Memory B cell (primary cell): ENCODE measurements around the gene LHPP.

ENCODE experiments used
- ATAC-seq: fragments of 150-1000 bp; cut with Tn5 transposase; 2 replicates; pipeline ENCODE4 v1.10.0; 2021; ENCODE audit warnings: low read depth, mild to moderate bottlenecking, moderate library complexity
- DNase-seq, 2 donors: peaks; one replicate each; pipeline ENCODE4 v3.0.0; 2022; ENCODE audit warnings: low spot score in 2 of 2
- H3K27ac Mint-ChIP-seq: one replicate; pipeline ENCODE4 v1.8.0; 2022; ENCODE audit warnings: mild to moderate bottlenecking, moderate library complexity, mixed read lengths
- H3K27me3 Mint-ChIP-seq: one replicate; pipeline ENCODE4 v1.8.0; 2022; ENCODE audit warnings: mixed read lengths
- H3K36me3 Mint-ChIP-seq: one replicate; pipeline ENCODE4 v1.8.0; 2022; ENCODE audit warnings: mild to moderate bottlenecking, mixed read lengths
- H3K4me1 Mint-ChIP-seq: one replicate; pipeline ENCODE4 v1.8.0; 2022; ENCODE audit warnings: mixed read lengths
- H3K4me3 Mint-ChIP-seq: one replicate; pipeline ENCODE4 v1.8.0; 2022; ENCODE audit warnings: mild to moderate bottlenecking, moderate library complexity, mixed read lengths
- H3K9me3 Mint-ChIP-seq: one replicate; pipeline ENCODE4 v1.8.0; 2022; ENCODE audit warnings: mixed read lengths

LHPP gene

GRCh38 chr10:124461642-124462347, at the start of gene LHPP:
TSS of gene LHPP (plus strand) at chr10:124461823. CDS start at chr10:124461863, 40 bp downstream.
- Mint-ChIP-seq H3K27me3 (no peaks in the 10 kb centered on the region), H3K4me3 (peak within 1 kb of the TSS; percentile 91), H3K36me3 (no peaks in the 10 kb centered on the region), H3K27ac (peak within 1 kb of the TSS; percentile 26), H3K9me3 (no peaks in the 10 kb centered on the region), H3K4me1 (peaks cover 22% of the 10 kb centered on the region)
- ATAC-seq (peak; percentile 93), DNase-seq (peak; percentile 82 to 93)

GRCh38 chr10:124414076-124414475, 47.5 kb upstream of the LHPP start:
- no peaks in the 10 kb centered on the region for H3K27me3 Mint-ChIP-seq
- ATAC-seq (no peak), DNase-seq (no peak)
- no peak overlapping the region for H3K27ac Mint-ChIP-seq
- H3K4me3 Mint-ChIP-seq, result no peak overlapping the region
- H3K9me3 Mint-ChIP-seq, result no peaks in the 10 kb centered on the region
- peaks cover 2% of the 10 kb centered on the region for H3K4me1 Mint-ChIP-seq
- peaks cover 12% of the 10 kb centered on the region for H3K36me3 Mint-ChIP-seq

GRCh38 chr10:124415210-124415609, 46.4 kb upstream of the LHPP start:
- Mint-ChIP-seq H3K4me1 (peaks cover 4% of the 10 kb centered on the region), H3K9me3 (no peaks in the 10 kb centered on the region), H3K27ac (no peak overlapping the region), H3K36me3 (peaks cover 7% of the 10 kb centered on the region), H3K4me3 (no peak overlapping the region), H3K27me3 (peaks cover 2% of the 10 kb centered on the region)
- no peak for DNase-seq
- no peak for ATAC-seq

GRCh38 chr10:124416733-124417132, 44.9 kb upstream of the LHPP start:
- H3K36me3 Mint-ChIP-seq, result peaks cover 3% of the 10 kb centered on the region
- peak overlapping the region; percentile 27 for H3K4me3 Mint-ChIP-seq
- DNase-seq, result no peak
- no peak for ATAC-seq
- H3K4me1 Mint-ChIP-seq, result peaks cover 4% of the 10 kb centered on the region
- peaks cover 2% of the 10 kb centered on the region for H3K27me3 Mint-ChIP-seq
- H3K9me3 Mint-ChIP-seq, result no peaks in the 10 kb centered on the region
- no peak overlapping the region for H3K27ac Mint-ChIP-seq

- Mint-ChIP-seq H3K27me3 (peaks cover 3% of the 10 kb centered on the region), H3K4me1 (peaks cover 4% of the 10 kb centered on the region), H3K4me3 (peak overlapping the region; percentile 84), H3K27ac (peak overlapping the region; percentile 75), H3K36me3 (no peaks in the 10 kb centered on the region), H3K9me3 (no peaks in the 10 kb centered on the region)
- ATAC-seq (peak; percentile 20), DNase-seq (peak; percentile 25 to 56)
These were observed 43.5 kb upstream of the LHPP start for GRCh38 chr10:124417895-124418725.

GRCh38 chr10:124418726-124419501, 42.7 kb upstream of the LHPP start, which contains the start of gene OAT:
TSS of gene OAT (minus strand) at chr10:124418923. CDS start at chr10:124412171, 6,752 bp downstream.
- ATAC-seq (peak; percentile 94), DNase-seq (peak; percentile 91 to 94)
- Mint-ChIP-seq H3K4me3 (peak within 1 kb of the TSS; percentile 84), H3K27me3 (peaks cover 3% of the 10 kb centered on the region), H3K27ac (peak within 1 kb of the TSS; percentile 75), H3K36me3 (no peaks in the 10 kb centered on the region), H3K9me3 (no peaks in the 10 kb centered on the region), H3K4me1 (peaks cover 4% of the 10 kb centered on the region)

- no peaks in the 10 kb centered on the region for H3K36me3 Mint-ChIP-seq
- peaks cover 4% of the 10 kb centered on the region for H3K4me1 Mint-ChIP-seq
- H3K27me3 Mint-ChIP-seq, result peaks cover 5% of the 10 kb centered on the region
- peak overlapping the region; percentile 75 for H3K27ac Mint-ChIP-seq
- ATAC-seq (no peak), DNase-seq (no peak)
- H3K4me3 Mint-ChIP-seq, result peak overlapping the region; percentile 84
- no peaks in the 10 kb centered on the region for H3K9me3 Mint-ChIP-seq
These were observed 42.0 kb upstream of the LHPP start for GRCh38 chr10:124419635-124420034.

- Mint-ChIP-seq H3K27ac (no peak overlapping the region), H3K4me1 (peaks cover 3% of the 10 kb centered on the region), H3K4me3 (no peak overlapping the region), H3K27me3 (peaks cover 5% of the 10 kb centered on the region), H3K36me3 (no peaks in the 10 kb centered on the region), H3K9me3 (no peaks in the 10 kb centered on the region)
- no peak for ATAC-seq
- no peak for DNase-seq
These were observed 41.4 kb upstream of the LHPP start for GRCh38 chr10:124420254-124420653.

GRCh38 chr10:124422742-124423141, 38.9 kb upstream of the LHPP start:
- H3K27ac Mint-ChIP-seq, result no peak overlapping the region
- H3K27me3 Mint-ChIP-seq, result peaks cover 9% of the 10 kb centered on the region
- peaks cover 3% of the 10 kb centered on the region for H3K4me1 Mint-ChIP-seq
- DNase-seq (no peak), ATAC-seq (no peak)
- no peaks in the 10 kb centered on the region for H3K9me3 Mint-ChIP-seq
- H3K36me3 Mint-ChIP-seq, result no peaks in the 10 kb centered on the region
- no peak overlapping the region for H3K4me3 Mint-ChIP-seq

GRCh38 chr10:124423813-124424212, 37.8 kb upstream of the LHPP start:
- peaks cover 9% of the 10 kb centered on the region for H3K27me3 Mint-ChIP-seq
- DNase-seq (no peak), ATAC-seq (no peak)
- no peaks in the 10 kb centered on the region for H3K9me3 Mint-ChIP-seq
- H3K27ac Mint-ChIP-seq, result no peak overlapping the region
- H3K36me3 Mint-ChIP-seq, result no peaks in the 10 kb centered on the region
- H3K4me1 Mint-ChIP-seq, result peaks cover 3% of the 10 kb centered on the region
- no peak overlapping the region for H3K4me3 Mint-ChIP-seq

GRCh38 chr10:124425227-124425962, 36.2 kb upstream of the LHPP start:
- H3K27ac Mint-ChIP-seq, result no peak overlapping the region
- H3K27me3 Mint-ChIP-seq, result peaks cover 8% of the 10 kb centered on the region
- H3K4me3 Mint-ChIP-seq, result no peak overlapping the region
- no peaks in the 10 kb centered on the region for H3K36me3 Mint-ChIP-seq
- no peaks in the 10 kb centered on the region for H3K4me1 Mint-ChIP-seq
- DNase-seq (no peak), ATAC-seq (no peak)
- H3K9me3 Mint-ChIP-seq, result no peaks in the 10 kb centered on the region

- H3K36me3 Mint-ChIP-seq, result no peaks in the 10 kb centered on the region
- H3K9me3 Mint-ChIP-seq, result no peaks in the 10 kb centered on the region
- peaks cover 11% of the 10 kb centered on the region for H3K27me3 Mint-ChIP-seq
- no peak for ATAC-seq
- no peak overlapping the region for H3K27ac Mint-ChIP-seq
- no peak overlapping the region for H3K4me3 Mint-ChIP-seq
- no peaks in the 10 kb centered on the region for H3K4me1 Mint-ChIP-seq
- DNase-seq, result no peak
These were observed 33.3 kb upstream of the LHPP start for GRCh38 chr10:124428207-124428777.

GRCh38 chr10:124429576-124429975, 32.0 kb upstream of the LHPP start:
- Mint-ChIP-seq H3K27me3 (peaks cover 10% of the 10 kb centered on the region), H3K36me3 (no peaks in the 10 kb centered on the region), H3K27ac (no peak overlapping the region), H3K9me3 (no peaks in the 10 kb centered on the region), H3K4me1 (no peaks in the 10 kb centered on the region), H3K4me3 (no peak overlapping the region)
- no peak for ATAC-seq
- no peak for DNase-seq
